Measurements from ENCODE around the gene SPECC1. TPM values are rescaled to one million over a fixed set of nuclear protein-coding genes. Genes with fewer than 3 reads are reported as not detected.

Gene SPECC1
- total and polyA plus RNA-seq, 2 of the 13 experiments (the other 11 are each of a cell fraction or from before 2014, with no cell fraction given), result 2.3 to 6.9 TPM

DNA sequence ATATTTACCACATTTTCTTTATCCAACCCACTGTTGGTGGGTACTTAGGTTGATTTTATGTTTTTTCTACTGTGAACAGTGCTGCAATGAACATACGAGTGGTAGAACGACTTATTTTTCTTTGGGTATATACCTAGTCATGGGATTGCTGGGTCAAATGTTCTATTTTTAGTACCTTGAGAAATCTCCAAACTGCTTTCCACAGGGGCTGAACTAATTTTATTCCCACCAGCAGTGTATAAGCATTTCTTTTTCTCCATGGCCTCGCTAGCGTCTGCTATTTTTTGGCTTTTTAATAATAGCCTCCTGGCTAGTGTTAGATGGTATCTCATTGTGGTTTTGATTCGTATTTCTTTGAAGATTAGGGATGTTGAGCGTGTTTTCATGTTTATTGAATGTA lies 255.8 kb downstream of the SPECC1 start:
- ATAC-seq, result no peak
- TF ChIP-seq, protein P1, sequence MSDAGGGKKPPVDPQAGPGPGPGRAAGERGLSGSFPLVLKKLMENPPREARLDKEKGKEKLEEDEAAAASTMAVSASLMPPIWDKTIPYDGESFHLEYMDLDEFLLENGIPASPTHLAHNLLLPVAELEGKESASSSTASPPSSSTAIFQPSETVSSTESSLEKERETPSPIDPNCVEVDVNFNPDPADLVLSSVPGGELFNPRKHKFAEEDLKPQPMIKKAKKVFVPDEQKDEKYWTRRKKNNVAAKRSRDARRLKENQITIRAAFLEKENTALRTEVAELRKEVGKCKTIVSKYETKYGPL (CRISPR knock-in tag; IDR thresholded peaks at IDR 0.05), result no peak
- no peak for TF ChIP-seq IRX3 (CRISPR knock-in tag; IDR thresholded peaks at IDR 0.05; ENCODE audit: borderline replicate concordance, low read depth)
- TF ChIP-seq ZNF674 (CRISPR knock-in tag; IDR thresholded peaks at IDR 0.05; ENCODE audit: low read depth), result no peak
- TF ChIP-seq ZNF263 (CRISPR knock-in tag; IDR thresholded peaks at IDR 0.05), result no peak
- no peak for TF ChIP-seq IKZF1 (IDR thresholded peaks at IDR 0.05)

DNA sequence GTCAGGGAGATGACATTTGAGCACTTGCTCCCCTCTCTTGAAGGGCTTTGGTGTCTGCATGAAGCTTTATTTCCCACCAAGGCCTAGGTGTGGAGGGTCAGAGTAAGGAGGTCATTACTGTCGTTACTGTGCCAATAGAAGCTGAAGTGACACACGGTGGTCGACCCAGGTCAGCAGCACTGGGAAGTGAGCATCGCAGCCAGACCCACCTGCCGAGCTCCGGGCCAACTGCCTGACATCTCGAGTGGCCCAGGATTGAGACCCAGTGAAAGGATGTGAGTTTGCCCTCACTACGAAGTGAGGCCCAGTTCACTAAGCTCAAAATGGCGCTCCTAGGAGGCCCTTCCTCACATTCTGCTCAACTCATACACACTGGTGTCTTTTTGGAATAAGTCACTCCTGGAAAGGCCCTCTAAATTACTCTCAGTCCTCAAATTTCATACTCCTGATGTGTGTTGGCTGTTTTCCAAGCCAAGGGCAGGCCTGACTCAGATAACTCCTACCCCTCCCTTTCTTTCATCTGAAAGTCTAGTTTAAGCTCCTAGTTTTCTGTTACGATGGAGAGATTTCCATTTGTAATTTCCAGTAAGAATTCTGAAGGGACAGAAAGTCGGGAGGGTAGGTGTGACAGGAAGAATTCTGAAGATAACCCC lies 257.8 kb downstream of the SPECC1 start:
- Histone ChIP-seq H3K4me3 (replicated peaks in 1 of 3; ENCODE audit: insufficient read depth in 1 of 3, low read depth in 2 of 3, low read length in 3 of 3) (no peak overlapping the region), H3K27me3 (ENCODE audit: control insufficient read depth in 1 of 2, insufficient read depth in 2 of 2, low read length in 2 of 2) (no peaks in the 10 kb centered on the region), H3K27ac (ENCODE audit: extremely low read length, insufficient read depth, low read length) (no peak overlapping the region), H4K20me1 (ENCODE audit: insufficient read depth, low read length) (no peaks in the 10 kb centered on the region), H3K9ac (ENCODE audit: insufficient read depth, low read depth, low read length) (no peak overlapping the region), H3K4me2 (ENCODE audit: low read depth, low read length) (no peak overlapping the region), H2AFZ (ENCODE audit: low read length) (no peak overlapping the region), H3K79me2 (ENCODE audit: insufficient read depth, low read length) (no peaks in the 10 kb centered on the region), H3K4me1 (ENCODE audit: insufficient read depth, low read length) (no peaks in the 10 kb centered on the region), H3K9me3 (ENCODE audit: low read length) (no peaks in the 10 kb centered on the region), H3K36me3 (replicated peaks in 1 of 2; ENCODE audit: control insufficient read depth in 1 of 2, insufficient read depth in 2 of 2, low read length in 2 of 2) (no peaks in the 10 kb centered on the region)
- no peak for ATAC-seq
- intact Hi-C loops (cut with micrococcal nuclease; ENCODE audit: unreplicated experiment) (no loop called here), in situ Hi-C loops (cut with HindIII; ENCODE audit: extremely low pct_ligation_motif_present, low pct_unique_long_range_greater_than_20kb) (no loop called here)
- no peak for DNase-seq (ENCODE audit: low spot score)
- no TSS peak for BruUV-seq (replicated peaks)
- CTCF ChIA-PET (ENCODE audit: low intra/inter-chr PET ratio, low total read pairs), result no interaction called here
- POLR2A ChIA-PET, result no interaction called here
- no peak for FAIRE-seq
- WGBS (ENCODE audit: low lambda C conversion rate), result 76% methylated on average over 4 of the region's 11 CpGs
- TF ChIP-seq, protein P2, sequence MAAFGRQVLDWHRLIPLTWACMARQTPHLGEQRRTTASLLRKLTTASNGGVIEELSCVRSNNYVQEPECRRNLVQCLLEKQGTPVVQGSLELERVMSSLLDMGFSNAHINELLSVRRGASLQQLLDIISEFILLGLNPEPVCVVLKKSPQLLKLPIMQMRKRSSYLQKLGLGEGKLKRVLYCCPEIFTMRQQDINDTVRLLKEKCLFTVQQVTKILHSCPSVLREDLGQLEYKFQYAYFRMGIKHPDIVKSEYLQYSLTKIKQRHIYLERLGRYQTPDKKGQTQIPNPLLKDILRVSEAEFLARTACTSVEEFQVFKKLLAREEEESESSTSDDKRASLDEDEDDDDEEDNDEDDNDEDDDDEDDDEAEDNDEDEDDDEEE (CRISPR knock-in tag; IDR thresholded peaks at IDR 0.05), result no peak
- no peak for TF ChIP-seq RXRA (CRISPR knock-in tag; IDR thresholded peaks at IDR 0.05)
- no peak for TF ChIP-seq ZNF30 (CRISPR knock-in tag; IDR thresholded peaks at IDR 0.05)
- TF ChIP-seq, protein P3, sequence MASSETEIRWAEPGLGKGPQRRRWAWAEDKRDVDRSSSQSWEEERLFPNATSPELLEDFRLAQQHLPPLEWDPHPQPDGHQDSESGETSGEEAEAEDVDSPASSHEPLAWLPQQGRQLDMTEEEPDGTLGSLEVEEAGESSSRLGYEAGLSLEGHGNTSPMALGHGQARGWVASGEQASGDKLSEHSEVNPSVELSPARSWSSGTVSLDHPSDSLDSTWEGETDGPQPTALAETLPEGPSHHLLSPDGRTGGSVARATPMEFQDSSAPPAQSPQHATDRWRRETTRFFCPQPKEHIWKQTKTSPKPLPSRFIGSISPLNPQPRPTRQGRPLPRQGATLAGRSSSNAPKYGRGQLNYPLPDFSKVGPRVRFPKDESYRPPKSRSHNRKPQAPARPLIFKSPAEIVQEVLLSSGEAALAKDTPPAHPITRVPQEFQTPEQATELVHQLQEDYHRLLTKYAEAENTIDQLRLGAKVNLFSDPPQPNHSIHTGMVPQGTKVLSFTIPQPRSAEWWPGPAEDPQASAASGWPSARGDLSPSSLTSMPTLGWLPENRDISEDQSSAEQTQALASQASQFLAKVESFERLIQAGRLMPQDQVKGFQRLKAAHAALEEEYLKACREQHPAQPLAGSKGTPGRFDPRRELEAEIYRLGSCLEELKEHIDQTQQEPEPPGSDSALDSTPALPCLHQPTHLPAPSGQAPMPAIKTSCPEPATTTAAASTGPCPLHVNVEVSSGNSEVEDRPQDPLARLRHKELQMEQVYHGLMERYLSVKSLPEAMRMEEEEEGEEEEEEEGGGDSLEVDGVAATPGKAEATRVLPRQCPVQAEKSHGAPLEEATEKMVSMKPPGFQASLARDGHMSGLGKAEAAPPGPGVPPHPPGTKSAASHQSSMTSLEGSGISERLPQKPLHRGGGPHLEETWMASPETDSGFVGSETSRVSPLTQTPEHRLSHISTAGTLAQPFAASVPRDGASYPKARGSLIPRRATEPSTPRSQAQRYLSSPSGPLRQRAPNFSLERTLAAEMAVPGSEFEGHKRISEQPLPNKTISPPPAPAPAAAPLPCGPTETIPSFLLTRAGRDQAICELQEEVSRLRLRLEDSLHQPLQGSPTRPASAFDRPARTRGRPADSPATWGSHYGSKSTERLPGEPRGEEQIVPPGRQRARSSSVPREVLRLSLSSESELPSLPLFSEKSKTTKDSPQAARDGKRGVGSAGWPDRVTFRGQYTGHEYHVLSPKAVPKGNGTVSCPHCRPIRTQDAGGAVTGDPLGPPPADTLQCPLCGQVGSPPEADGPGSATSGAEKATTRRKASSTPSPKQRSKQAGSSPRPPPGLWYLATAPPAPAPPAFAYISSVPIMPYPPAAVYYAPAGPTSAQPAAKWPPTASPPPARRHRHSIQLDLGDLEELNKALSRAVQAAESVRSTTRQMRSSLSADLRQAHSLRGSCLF (CRISPR knock-in tag; IDR thresholded peaks at IDR 0.05; ENCODE audit: borderline replicate concordance), result no peak
- TF ChIP-seq FOXM1 (CRISPR knock-in tag; IDR thresholded peaks at IDR 0.05), result no peak
- TF ChIP-seq ZNF205 (CRISPR knock-in tag; IDR thresholded peaks at IDR 0.05), result no peak
- TF ChIP-seq GZF1 (CRISPR knock-in tag; IDR thresholded peaks at IDR 0.05), result no peak
- no peak for TF ChIP-seq ARNT (IDR thresholded peaks at IDR 0.05)
- no peak for TF ChIP-seq ZNF235 (CRISPR knock-in tag; IDR thresholded peaks at IDR 0.05; ENCODE audit: borderline replicate concordance)

More for the DNA sequence above, 255.8 kb downstream of the SPECC1 start:
- BruUV-seq (replicated peaks), result no TSS peak
- ChIA-PET POLR2A (no interaction called here), CTCF (ENCODE audit: low intra/inter-chr PET ratio, low total read pairs) (no interaction called here)
- in situ Hi-C loops (cut with HindIII; ENCODE audit: extremely low pct_ligation_motif_present, low pct_unique_long_range_greater_than_20kb) (no loop called here), intact Hi-C loops (cut with micrococcal nuclease; ENCODE audit: unreplicated experiment) (no loop called here)
- Histone ChIP-seq H3K4me2 (ENCODE audit: low read depth, low read length) (no peak overlapping the region), H3K36me3 (replicated peaks in 1 of 2; ENCODE audit: control insufficient read depth in 1 of 2, insufficient read depth in 2 of 2, low read length in 2 of 2) (no peaks in the 10 kb centered on the region), H3K27ac (ENCODE audit: extremely low read length, insufficient read depth, low read length) (no peak overlapping the region), H4K20me1 (ENCODE audit: insufficient read depth, low read length) (no peaks in the 10 kb centered on the region), H3K79me2 (ENCODE audit: insufficient read depth, low read length) (no peaks in the 10 kb centered on the region), H3K4me1 (ENCODE audit: insufficient read depth, low read length) (no peaks in the 10 kb centered on the region), H3K9me3 (ENCODE audit: low read length) (no peaks in the 10 kb centered on the region), H3K4me3 (replicated peaks in 1 of 3; ENCODE audit: insufficient read depth in 1 of 3, low read depth in 2 of 3, low read length in 3 of 3) (no peak overlapping the region), H3K27me3 (ENCODE audit: control insufficient read depth in 1 of 2, insufficient read depth in 2 of 2, low read length in 2 of 2) (no peaks in the 10 kb centered on the region), H2AFZ (ENCODE audit: low read length) (no peak overlapping the region), H3K9ac (ENCODE audit: insufficient read depth, low read depth, low read length) (no peak overlapping the region)
- FAIRE-seq, result no peak
- DNase-seq (ENCODE audit: low spot score), result no peak
- WGBS (ENCODE audit: low lambda C conversion rate), result 72% methylated on average over 6 of the region's 6 CpGs
